RWPE2 (cell line): ENCODE measurements around the gene PARN.

Source experiments
- ATAC-seq: fragments of 200-7000 bp; cut with Tn5 transposase; 3 replicates; pipeline ENCODE4 v1.9.1; 2021; ENCODE audit warnings: low read depth
- DNase-seq: peaks from one replicate; pipeline ENCODE4 v3.0.0-alpha.2; 2020; ENCODE audit warnings: low spot score
- H3K27ac ChIP-seq: fragments of 450-650 bp; 2 replicates; pipeline ENCODE4 v1.5.1; 2017; ENCODE audit warnings: mild to moderate bottlenecking; ENCODE audit not compliant: poor library complexity, severe bottlenecking
- H3K27me3 ChIP-seq: fragments of 250-450 bp; sonication (Bioruptor Pico); 2 replicates; pipeline ENCODE4 v1.5.1; 2021; ENCODE audit warnings: mild to moderate bottlenecking, moderate library complexity; ENCODE audit not compliant: insufficient read depth, poor library complexity, severe bottlenecking
- H3K36me3 ChIP-seq: fragments of 250-450 bp; sonication (Bioruptor Pico); 2 replicates; pipeline ENCODE4 v1.5.1; 2020; ENCODE audit warnings: low read depth, mild to moderate bottlenecking, moderate library complexity
- H3K4me1 ChIP-seq: fragments of 250-450 bp; sonication (Bioruptor Pico); 2 replicates; pipeline ENCODE4 v1.5.1; 2021; ENCODE audit warnings: mild to moderate bottlenecking, moderate library complexity; ENCODE audit not compliant: insufficient read depth, poor library complexity, severe bottlenecking
- H3K4me3 ChIP-seq: fragments of 250-450 bp; sonication (Bioruptor Pico); 2 replicates; pipeline ENCODE4 v1.5.1; 2021; ENCODE audit warnings: mild to moderate bottlenecking, moderate library complexity; ENCODE audit not compliant: severe bottlenecking
- H3K9me3 ChIP-seq: fragments of 250-450 bp; sonication (Bioruptor Pico); 2 replicates; pipeline ENCODE4 v1.5.1; 2021; ENCODE audit warnings: mild to moderate bottlenecking, moderate library complexity; ENCODE audit not compliant: severe bottlenecking
- TF ChIP-seq, protein P1 (sequence below): fragments of 450-650 bp; IDR thresholded peaks from one replicate; pipeline ENCODE4 v1.5.1; 2017; ENCODE audit warnings: mild to moderate bottlenecking, moderate library complexity; ENCODE audit not compliant: poor library complexity, severe bottlenecking

Gene PARN

GRCh38 chr16:14531613-14532012 is 98.4 kb downstream of the PARN start:
- no peaks in the 10 kb centered on the region for H3K36me3 ChIP-seq
- no peak overlapping the region for H3K4me3 ChIP-seq
- H3K4me1 ChIP-seq = peaks cover 6% of the 10 kb centered on the region
- H3K27me3 ChIP-seq = no peaks in the 10 kb centered on the region
- no peak for ATAC-seq
- no peak for DNase-seq
- no peak overlapping the region for H3K27ac ChIP-seq
- TF ChIP-seq, protein P1, sequence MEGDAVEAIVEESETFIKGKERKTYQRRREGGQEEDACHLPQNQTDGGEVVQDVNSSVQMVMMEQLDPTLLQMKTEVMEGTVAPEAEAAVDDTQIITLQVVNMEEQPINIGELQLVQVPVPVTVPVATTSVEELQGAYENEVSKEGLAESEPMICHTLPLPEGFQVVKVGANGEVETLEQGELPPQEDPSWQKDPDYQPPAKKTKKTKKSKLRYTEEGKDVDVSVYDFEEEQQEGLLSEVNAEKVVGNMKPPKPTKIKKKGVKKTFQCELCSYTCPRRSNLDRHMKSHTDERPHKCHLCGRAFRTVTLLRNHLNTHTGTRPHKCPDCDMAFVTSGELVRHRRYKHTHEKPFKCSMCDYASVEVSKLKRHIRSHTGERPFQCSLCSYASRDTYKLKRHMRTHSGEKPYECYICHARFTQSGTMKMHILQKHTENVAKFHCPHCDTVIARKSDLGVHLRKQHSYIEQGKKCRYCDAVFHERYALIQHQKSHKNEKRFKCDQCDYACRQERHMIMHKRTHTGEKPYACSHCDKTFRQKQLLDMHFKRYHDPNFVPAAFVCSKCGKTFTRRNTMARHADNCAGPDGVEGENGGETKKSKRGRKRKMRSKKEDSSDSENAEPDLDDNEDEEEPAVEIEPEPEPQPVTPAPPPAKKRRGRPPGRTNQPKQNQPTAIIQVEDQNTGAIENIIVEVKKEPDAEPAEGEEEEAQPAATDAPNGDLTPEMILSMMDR = no peak
- H3K9me3 ChIP-seq = no peaks in the 10 kb centered on the region

GRCh38 chr16:14531101-14531500 is 99.0 kb downstream of the PARN start:
- DNase-seq (no peak), ATAC-seq (no peak)
- no peaks in the 10 kb centered on the region for H3K27me3 ChIP-seq
- no peaks in the 10 kb centered on the region for H3K36me3 ChIP-seq
- no peaks in the 10 kb centered on the region for H3K9me3 ChIP-seq
- H3K27ac ChIP-seq = no peak overlapping the region
- H3K4me1 ChIP-seq = peaks cover 6% of the 10 kb centered on the region
- TF ChIP-seq, protein P1 = no peak
- H3K4me3 ChIP-seq = no peak overlapping the region

- DNase-seq (no peak), ATAC-seq (no peak)
- Histone ChIP-seq H3K36me3 (no peaks in the 10 kb centered on the region), H3K4me3 (no peak overlapping the region), H3K27me3 (no peaks in the 10 kb centered on the region), H3K27ac (no peak overlapping the region), H3K9me3 (no peaks in the 10 kb centered on the region), H3K4me1 (peaks cover 6% of the 10 kb centered on the region)
- TF ChIP-seq, protein P1 = no peak
Measured at GRCh38 chr16:14530046-14530445, 100.0 kb downstream of the PARN start.

DNA sequence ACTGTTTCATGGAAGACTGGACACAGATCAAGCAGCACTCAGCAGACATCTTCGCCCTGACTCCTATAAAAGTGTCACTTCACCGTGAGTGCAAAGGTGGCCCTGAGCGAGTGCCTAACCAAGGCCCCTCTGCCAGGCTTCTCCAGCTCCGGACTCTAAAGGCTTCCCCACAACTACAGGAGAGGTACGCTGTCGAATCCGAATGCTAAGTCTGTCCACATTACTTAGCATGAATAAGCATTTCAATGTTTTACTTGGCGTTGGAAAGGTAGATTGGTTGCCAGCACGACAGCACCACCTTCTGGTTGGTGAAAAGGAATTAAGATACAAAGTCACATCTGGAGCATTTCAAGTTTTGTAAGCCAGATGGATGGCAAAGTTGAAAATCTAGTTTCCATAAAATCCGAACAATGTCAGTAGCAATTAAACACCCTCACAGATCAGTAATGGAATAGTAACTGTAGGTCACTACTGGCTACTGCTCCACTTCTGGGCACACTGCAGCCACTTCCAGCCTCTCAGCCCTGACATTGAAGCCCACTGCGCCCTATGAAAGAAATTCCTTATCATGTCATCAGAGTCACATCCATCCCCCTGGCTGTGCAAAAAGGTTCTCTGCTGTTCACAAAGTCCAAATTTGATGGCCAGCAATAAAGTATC is 100.9 kb downstream of the PARN start:
- TF ChIP-seq, protein P1 = peak; percentile 90
- ATAC-seq (peak; percentile 82), DNase-seq (no peak)
- Histone ChIP-seq H3K36me3 (no peaks in the 10 kb centered on the region), H3K4me1 (peaks cover 6% of the 10 kb centered on the region), H3K4me3 (no peak overlapping the region), H3K27ac (no peak overlapping the region), H3K9me3 (no peaks in the 10 kb centered on the region), H3K27me3 (no peaks in the 10 kb centered on the region)

GRCh38 chr16:14528306-14528705 is 101.8 kb downstream of the PARN start:
- DNase-seq = no peak
- H3K4me3 ChIP-seq = no peak overlapping the region
- peaks cover 6% of the 10 kb centered on the region for H3K4me1 ChIP-seq
- no peaks in the 10 kb centered on the region for H3K9me3 ChIP-seq
- no peak for ATAC-seq
- TF ChIP-seq, protein P1 = no peak
- H3K27me3 ChIP-seq = no peaks in the 10 kb centered on the region
- no peaks in the 10 kb centered on the region for H3K36me3 ChIP-seq
- no peak overlapping the region for H3K27ac ChIP-seq
